Activated T-cell treated with anti-CD3 and anti-CD28 coated beads, Interleukin-2, amount 50 U/mL, for 48 hours (primary cell): ENCODE data around the gene PLOD1.
"Not testable (repeated sequence)": the region's sequence is repeated elsewhere in the genome, so short reads cannot be mapped to it uniquely, and the experiment has no call there.

Experiments
- DNase-seq, 2 experiments: peaks; one replicate each; pipeline ENCODE4 v3.0.0-alpha.2; 2020

PLOD1 gene

GRCh38 chr1:11934302-11935056 is at the start of gene PLOD1:
TSS of gene PLOD1 (plus strand) at chr1:11934717. CDS start at chr1:11934780, 63 bp downstream.
- DNase-seq: peak; percentile 94

GRCh38 chr1:11885916-11886315 is 48.6 kb upstream of the PLOD1 start:
- DNase-seq: no peak

GRCh38 chr1:11886986-11887665 is 47.4 kb upstream of the PLOD1 start:
- no peak for DNase-seq

- no peak for DNase-seq
Observed at GRCh38 chr1:11887666-11888007, 46.9 kb upstream of the PLOD1 start.

- no peak for DNase-seq
Observed at GRCh38 chr1:11888206-11888876, 46.2 kb upstream of the PLOD1 start.

- DNase-seq: no peak
Observed at GRCh38 chr1:11888877-11889208, 45.7 kb upstream of the PLOD1 start.

- no peak for DNase-seq
Observed at GRCh38 chr1:11891433-11892186, 42.9 kb upstream of the PLOD1 start.

- peak; percentile 81 to 82 for DNase-seq
Observed at GRCh38 chr1:11893907-11894251, 40.6 kb upstream of the PLOD1 start.

- not testable (repeated sequence) for DNase-seq
Observed at GRCh38 chr1:11894501-11894900, 40.0 kb upstream of the PLOD1 start.

- DNase-seq: no peak
Observed at GRCh38 chr1:11898086-11898785, 36.3 kb upstream of the PLOD1 start.

GRCh38 chr1:11898831-11899467 is 35.6 kb upstream of the PLOD1 start:
- peak; percentile 26 to 29 for DNase-seq

GRCh38 chr1:11901446-11901845 is 33.1 kb upstream of the PLOD1 start:
- DNase-seq: not testable (repeated sequence)

GRCh38 chr1:11903210-11903609 is 31.3 kb upstream of the PLOD1 start:
- DNase-seq: no peak

GRCh38 chr1:11904156-11904555 is 30.4 kb upstream of the PLOD1 start:
- DNase-seq: not testable (repeated sequence)

GRCh38 chr1:11904978-11905377 is 29.5 kb upstream of the PLOD1 start:
- DNase-seq: no peak

- DNase-seq: no peak
Observed at GRCh38 chr1:11906870-11907269, 27.6 kb upstream of the PLOD1 start.

GRCh38 chr1:11907275-11908094 is 27.0 kb upstream of the PLOD1 start:
- DNase-seq: peak; percentile 95

GRCh38 chr1:11908095-11908675 is 26.3 kb upstream of the PLOD1 start:
- peak; percentile 84 to 86 for DNase-seq

- DNase-seq: not testable (repeated sequence)
Observed at GRCh38 chr1:11910914-11911228, 23.6 kb upstream of the PLOD1 start.

GRCh38 chr1:11912000-11912399 is 22.5 kb upstream of the PLOD1 start:
- DNase-seq: no peak
